Measurements from ENCODE around the gene GPSM1. TPM values are rescaled to one million over a fixed set of nuclear protein-coding genes. Genes with fewer than 3 reads are reported as not detected.
"Not testable (repeated sequence)": the region's sequence is repeated elsewhere in the genome, so short reads cannot be mapped to it uniquely, and the experiment has no call there.

GPSM1 gene
- total RNA-seq, 1 donor, result 54.8 TPM

DNA sequence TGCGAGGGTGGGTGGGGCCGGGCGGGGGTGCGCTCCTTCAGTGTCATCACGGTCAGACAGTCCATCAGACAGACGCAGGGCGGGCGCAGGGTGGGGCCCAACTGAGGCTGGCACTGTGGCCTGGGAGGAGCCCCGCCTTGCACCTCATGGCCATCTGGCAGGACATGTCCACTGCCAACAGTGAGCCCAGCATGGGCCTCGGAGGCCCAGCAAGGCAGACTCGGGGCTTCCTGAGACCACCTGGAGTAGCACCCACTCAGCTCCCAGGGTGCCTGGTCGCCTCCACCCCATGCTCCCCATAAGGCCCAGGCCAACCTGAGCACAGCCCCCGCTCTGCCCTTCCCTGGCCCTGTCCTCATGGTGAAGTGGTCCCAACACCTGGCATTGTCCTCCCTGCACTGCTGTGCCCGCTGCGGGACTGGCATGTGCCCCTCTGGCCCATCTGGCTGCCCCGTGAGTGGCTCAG lies 8.5 kb upstream of the GPSM1 start:
- H3K4me3 ChIP-seq (ENCODE audit: low read depth, low read length), result no peak overlapping the region
- TF ChIP-seq, protein P1, sequence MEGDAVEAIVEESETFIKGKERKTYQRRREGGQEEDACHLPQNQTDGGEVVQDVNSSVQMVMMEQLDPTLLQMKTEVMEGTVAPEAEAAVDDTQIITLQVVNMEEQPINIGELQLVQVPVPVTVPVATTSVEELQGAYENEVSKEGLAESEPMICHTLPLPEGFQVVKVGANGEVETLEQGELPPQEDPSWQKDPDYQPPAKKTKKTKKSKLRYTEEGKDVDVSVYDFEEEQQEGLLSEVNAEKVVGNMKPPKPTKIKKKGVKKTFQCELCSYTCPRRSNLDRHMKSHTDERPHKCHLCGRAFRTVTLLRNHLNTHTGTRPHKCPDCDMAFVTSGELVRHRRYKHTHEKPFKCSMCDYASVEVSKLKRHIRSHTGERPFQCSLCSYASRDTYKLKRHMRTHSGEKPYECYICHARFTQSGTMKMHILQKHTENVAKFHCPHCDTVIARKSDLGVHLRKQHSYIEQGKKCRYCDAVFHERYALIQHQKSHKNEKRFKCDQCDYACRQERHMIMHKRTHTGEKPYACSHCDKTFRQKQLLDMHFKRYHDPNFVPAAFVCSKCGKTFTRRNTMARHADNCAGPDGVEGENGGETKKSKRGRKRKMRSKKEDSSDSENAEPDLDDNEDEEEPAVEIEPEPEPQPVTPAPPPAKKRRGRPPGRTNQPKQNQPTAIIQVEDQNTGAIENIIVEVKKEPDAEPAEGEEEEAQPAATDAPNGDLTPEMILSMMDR (IDR thresholded peaks at IDR 0.05; ENCODE audit: insufficient read depth, low read depth, low read length), result no peak
- DNase-seq (ENCODE audit: low read depth), result no peak

DNA sequence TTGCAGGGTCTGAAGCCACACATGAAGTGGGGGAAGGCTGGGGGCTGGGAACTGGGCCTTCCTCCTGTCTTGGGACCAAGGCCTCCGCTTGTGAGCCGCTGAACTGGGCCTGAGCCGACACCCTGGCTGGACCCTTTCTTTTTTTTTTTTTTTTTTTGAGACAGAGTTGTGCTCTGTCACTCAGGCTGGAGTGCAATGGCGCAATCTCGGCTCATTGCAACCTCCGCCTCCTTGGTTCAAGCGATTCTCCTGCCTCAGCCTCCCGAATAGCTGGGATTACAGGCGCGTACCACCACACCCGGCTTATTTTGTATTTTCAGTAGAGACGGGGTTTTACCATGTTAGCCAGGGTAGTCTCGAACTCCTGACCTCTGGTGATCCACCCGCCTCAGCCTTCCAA lies 8.1 kb upstream of the GPSM1 start:
- not testable (repeated sequence) for H3K4me3 ChIP-seq (ENCODE audit: low read depth, low read length); DNase-seq (ENCODE audit: low read depth)

DNA sequence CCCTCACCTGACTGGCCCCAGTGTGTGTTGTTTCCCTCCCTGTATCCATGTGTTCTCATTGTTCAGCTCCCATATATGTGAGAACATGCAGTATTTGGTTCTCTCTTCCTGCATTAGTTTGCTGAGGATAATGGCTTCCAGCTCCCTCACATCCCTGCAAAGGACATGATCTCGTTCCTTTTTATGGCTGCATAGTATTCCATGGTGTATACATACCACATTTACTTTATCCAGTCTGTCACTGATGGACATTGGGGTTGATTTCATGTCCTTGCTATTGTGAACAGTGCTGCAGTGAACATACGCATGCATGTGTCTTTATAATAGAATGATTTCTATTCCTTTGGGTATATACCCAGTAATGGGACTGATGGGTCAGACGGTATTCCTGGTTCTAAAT lies 7.4 kb upstream of the GPSM1 start:
- DNase-seq (ENCODE audit: low read depth); H3K4me3 ChIP-seq (ENCODE audit: low read depth, low read length): not testable (repeated sequence)

DNA sequence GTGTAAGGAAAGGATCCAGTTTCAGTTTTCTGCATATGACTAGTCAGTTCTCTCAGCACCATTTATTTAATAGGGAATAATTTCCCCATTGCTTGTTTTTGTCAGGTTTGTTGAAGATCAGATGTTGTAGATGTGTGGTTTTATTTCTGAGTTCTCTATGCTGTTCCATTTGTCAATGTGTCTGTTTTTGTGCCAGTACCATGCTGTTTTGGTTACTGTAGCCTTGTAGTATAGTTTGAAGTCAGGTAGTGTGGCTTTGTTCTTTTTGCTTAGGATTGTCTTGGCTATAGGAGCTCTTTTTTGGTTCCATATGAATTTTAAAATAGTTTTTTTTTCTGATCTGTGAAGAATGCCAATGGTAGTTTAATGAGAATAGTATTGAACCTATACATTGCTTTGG lies 6.4 kb upstream of the GPSM1 start:
- DNase-seq (ENCODE audit: low read depth); H3K4me3 ChIP-seq (ENCODE audit: low read depth, low read length): not testable (repeated sequence)

DNA sequence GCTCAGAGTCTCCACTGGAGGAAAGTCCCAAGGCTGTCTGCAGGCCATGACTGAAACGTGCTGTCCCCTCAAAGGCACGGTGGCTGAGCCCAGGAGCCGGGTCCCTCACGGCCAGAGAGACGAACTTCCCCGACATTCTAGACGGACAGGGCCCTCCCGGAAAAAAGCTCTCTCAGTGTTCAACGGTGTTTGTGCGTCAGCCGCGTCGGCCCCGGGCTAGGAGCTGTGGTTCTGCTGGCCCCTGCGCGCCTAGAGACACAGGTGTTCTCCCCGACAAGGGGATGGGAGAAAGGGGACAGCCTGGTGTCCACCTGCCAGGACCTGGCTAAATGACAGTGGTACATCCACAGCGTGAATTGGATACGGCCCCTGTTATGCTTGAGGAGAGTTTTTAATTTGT lies 5.8 kb upstream of the GPSM1 start:
- H3K4me3 ChIP-seq (ENCODE audit: low read depth, low read length), result no peak overlapping the region
- TF ChIP-seq, protein P1 (IDR thresholded peaks at IDR 0.05; ENCODE audit: insufficient read depth, low read depth, low read length), result no peak
- DNase-seq (ENCODE audit: low read depth), result no peak

DNA sequence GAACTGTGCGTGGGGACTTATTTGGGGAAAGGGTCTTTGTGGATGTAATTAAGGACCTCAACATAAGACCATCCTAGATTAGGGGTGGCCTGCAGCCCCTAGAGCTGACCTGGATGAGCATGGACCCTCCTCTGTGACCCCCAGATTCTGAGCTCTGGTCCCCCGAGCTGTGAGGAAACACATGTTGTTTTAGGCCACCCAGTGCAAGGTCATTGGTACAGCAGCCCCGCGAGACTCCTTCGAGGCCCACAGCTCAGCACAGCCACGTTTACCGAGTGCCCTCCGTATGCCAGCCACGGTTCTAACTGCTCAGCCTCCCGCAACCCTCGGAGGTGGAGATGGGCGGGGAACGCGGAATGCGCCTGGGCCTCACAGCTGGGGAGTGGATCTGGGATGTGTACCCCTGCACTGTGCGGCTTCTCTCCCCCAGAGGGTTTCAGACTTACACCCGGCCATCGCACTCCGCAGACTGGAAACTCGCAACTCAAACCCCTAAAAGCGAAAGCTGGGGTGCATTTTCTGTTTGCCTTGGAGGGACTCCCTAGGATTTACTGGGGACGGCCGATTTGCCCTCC lies 4.5 kb upstream of the GPSM1 start:
- no peak overlapping the region for H3K4me3 ChIP-seq (ENCODE audit: low read depth, low read length)
- TF ChIP-seq, protein P1 (IDR thresholded peaks at IDR 0.05; ENCODE audit: insufficient read depth, low read depth, low read length), result no peak
- no peak for DNase-seq (ENCODE audit: low read depth)

DNA sequence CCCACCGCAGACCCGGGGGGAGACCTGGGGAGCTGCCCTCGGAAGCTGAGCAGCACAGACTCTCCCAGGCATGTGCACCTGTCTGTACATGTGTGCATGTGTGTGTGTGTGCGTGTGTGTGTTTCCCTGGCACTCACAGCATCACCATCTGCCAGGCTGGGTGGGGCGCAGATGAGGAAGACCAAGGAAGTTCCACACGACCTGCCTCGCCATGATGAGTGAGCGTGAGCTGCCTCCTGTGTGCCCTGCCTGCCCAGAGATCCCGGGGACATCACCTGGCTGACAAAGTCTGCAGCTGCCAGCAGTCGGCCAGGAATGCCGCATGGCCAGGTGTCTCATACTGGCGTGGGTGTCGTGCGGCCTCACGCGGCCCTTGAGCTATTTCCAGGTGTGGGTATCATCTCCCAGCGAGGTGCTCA lies 4.0 kb upstream of the GPSM1 start:
- no peak overlapping the region for H3K4me3 ChIP-seq (ENCODE audit: low read depth, low read length)
- DNase-seq (ENCODE audit: low read depth), result no peak
- TF ChIP-seq, protein P1 (IDR thresholded peaks at IDR 0.05; ENCODE audit: insufficient read depth, low read depth, low read length), result no peak

DNA sequence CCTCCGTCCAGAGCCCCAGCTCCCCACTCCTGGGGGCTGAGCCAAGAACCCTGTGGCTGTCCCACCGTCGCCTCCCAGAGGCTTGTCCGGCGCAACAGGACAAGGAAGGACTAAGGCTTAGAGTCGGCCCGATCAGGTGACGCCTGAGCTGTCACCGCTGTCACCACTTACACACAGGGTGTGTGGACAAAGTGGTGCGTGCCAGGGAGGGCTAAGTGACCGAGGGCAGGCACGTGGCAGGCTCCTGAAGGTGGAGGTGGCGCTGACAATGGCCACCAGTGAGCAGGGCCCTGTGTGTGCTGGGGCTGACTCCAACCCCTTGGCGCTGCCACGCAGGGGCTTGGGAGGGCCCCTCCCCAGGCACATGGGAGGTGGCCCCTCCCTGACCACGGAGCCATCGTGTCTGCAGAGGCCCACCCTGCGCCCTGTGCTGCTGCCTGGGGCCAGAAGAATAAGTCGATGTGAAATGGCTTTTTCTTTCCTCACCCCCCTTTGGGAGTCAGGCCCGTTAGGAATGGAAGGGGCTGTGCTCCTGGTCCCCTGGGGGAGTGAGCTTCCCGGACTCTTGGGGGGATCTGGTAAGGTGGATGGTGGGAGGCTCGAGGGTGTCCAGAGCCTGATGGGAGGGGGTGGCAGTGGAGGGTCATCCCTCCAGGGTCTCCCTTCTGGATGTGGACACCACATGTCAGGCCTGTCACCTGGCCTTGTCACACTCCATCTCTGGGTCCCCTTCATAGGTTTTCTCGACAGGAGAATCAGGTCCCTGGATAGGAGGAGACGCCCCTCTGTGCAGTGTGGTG lies 2.6 kb upstream of the GPSM1 start:
- H3K4me3 ChIP-seq (ENCODE audit: low read depth, low read length), result no peak overlapping the region
- DNase-seq (ENCODE audit: low read depth), result no peak
- TF ChIP-seq, protein P1 (IDR thresholded peaks at IDR 0.05; ENCODE audit: insufficient read depth, low read depth, low read length), result no peak
